Measurements from ENCODE around the gene MYO6.

- TF ChIP-seq EZH2 (IDR thresholded peaks at IDR 0.05) (no peak), POLR2AphosphoS5 (IDR thresholded peaks at IDR 0.05; ENCODE audit: borderline replicate concordance, low read depth, low read length) (no peak), FOXP2 (optimal IDR thresholded peaks at IDR 0.05; ENCODE audit: control extremely low read depth, extremely low read length, insufficient read depth) (no peak)
Measured at GRCh38 chr6:75952128-75952527, 203.1 kb downstream of the MYO6 start.

Data from SK-N-MC (cell line).